Activated CD4-positive, alpha-beta T cell treated with anti-CD3 and anti-CD28 coated beads, Interleukin-2, amount 50 U/mL, for 24 hours (primary cell): ENCODE measurements around the gene RETREG3.
"Not testable (repeated sequence)": the region's sequence is repeated elsewhere in the genome, so short reads cannot be mapped to it uniquely, and the experiment has no call there.

Source experiments
- DNase-seq, 2 donors: peaks; one replicate each; pipeline ENCODE4 v3.0.0-alpha.2; 2020; ENCODE audit warnings: low read depth in 1 of 2, low spot score in 1 of 2

Gene RETREG3

DNA sequence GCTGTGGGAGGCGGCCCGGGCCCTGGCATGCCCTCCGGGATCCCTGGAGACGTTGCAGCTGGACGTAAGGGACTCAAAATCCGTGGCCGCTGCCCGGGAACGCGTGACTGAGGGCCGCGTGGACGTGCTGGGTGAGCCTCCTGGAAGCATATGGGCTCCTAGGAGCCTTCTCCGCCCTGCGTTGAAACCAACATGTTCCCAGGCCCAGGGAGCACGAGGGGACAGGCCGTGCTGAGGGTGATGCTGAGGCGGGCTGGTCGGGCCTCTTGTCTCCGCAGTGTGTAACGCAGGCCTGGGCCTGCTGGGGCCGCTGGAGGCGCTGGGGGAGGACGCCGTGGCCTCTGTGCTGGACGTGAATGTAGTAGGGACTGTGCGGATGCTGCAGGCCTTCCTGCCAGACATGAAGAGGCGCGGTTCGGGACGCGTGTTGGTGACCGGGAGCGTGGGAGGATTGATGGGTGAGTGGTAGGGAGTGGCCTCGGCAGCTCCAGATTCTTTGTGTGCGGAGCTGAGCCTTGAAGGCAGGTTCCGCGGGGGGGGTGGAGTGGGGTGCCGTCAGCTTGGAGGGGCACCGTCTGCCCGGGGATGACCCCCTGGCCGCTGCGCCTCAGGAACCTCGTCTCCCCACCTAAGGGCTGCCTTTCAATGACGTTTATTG, 55.9 kb downstream of the RETREG3 start:
- no peak for DNase-seq

- DNase-seq = not testable (repeated sequence)
Measured at GRCh38 chr17:42552736-42553135, 56.4 kb downstream of the RETREG3 start, which contains the start of gene HSD17B1. Gene HSD17B1, plus strand, starts transcription at chr17:42552923. Its CDS starts 11 bp downstream, at chr17:42552934.

GRCh38 chr17:42548993-42549755, 60.0 kb downstream of the RETREG3 start:
- no peak for DNase-seq

DNA sequence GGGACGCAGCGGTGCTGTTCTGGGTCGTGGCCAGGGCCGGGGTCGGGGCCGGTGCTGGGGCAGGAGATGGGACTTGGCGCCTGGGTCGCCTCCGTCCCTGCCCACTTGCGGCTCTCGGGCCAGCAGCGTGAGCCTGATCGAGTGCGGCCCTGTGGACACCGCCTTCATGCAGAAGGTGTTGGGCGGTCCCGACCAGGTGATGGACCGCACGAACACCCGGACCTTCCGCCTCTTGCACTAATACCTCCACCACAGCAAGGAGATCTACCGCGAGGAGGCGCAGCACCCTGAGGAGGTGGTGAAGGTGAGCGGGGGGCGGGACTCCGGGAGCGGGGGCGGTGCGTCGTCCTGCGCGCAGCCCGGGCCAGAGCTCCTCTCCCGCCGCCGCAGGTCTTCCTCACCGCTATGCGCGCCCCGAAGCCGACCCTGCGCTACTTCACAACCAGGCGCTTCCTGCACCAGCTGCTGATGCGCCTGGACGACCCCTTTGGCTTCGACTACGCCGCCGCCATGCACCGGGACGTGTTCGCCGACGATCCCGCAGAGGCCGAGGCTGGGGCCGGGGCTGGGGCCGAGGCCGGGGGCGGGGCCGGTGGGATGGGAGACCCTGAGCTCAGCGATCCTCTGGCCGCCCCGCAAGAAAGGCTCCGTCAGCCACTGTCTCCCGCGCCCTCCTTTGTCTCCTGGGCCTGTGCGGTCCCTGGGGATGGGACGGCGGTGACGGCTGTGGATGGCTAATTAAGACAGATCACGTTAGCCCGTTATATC, 60.9 kb downstream of the RETREG3 start:
- DNase-seq = peak in 1 of 2 donors; percentile 64

DNA sequence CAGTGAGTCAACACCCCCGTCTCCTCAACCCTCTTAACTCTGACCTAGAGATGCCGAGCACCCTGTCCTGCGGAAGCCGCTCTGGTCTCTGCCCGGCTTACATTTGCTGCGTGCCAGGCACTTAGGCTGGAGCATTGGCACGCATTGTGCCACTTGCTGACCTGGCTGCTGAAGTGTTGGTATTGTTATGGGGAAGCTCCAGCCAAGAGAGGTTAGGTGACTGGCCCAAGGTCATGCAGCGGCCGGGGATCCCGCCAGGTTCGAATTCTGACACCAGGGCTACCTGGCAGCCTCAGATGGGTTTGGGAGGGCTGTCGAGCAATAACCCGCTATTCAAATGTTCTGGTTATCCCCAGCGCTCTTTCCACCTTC, 61.5 kb downstream of the RETREG3 start:
- DNase-seq = no peak

DNA sequence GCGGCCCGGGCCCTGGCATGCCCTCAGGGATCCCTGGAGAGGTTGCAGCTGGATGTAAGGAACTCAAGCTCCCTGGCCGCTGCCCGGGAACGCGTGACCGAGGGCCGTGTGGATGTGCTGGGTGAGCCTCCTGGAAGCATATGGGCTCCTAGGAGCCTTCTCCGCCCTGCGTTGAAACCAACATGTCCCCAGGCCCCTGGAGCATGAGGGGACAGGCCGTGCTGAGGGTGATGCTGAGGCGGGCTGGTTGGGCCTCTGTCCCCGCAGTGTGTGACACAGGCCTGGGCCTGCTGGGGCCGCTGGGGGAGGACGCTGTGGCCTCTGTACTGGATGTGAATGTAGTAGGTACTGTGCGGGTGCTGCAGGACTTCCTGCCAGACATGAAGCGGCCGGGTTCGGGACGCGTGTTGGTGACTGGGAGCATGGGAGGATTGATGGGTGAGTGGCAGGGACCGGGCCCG, 62.1 kb downstream of the RETREG3 start:
- no peak for DNase-seq

- DNase-seq = not testable (repeated sequence)
Measured at GRCh38 chr17:42545755-42546505, 63.2 kb downstream of the RETREG3 start.

DNA sequence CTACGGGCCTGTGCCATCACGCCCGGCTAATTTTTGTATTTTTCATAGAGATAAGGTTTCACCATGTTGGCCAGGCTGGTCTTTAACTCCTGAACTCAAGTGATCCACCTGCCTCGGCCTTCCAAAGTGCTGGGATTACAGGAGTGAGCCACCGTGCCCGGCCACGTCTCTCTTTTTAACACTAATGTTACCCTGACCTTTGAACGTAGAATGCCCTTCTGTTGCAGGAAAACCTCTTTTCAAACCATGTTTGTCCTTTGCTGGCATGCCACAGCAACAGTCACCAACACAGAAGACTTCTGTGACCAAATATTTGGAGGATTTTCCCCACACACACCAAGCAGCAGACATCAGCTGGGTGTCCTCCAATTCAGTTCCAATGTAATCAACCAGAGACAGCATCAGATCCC, 64.3 kb downstream of the RETREG3 start:
- DNase-seq = no peak

- no peak for DNase-seq
Measured at GRCh38 chr17:42543190-42544079, 65.7 kb downstream of the RETREG3 start.

DNA sequence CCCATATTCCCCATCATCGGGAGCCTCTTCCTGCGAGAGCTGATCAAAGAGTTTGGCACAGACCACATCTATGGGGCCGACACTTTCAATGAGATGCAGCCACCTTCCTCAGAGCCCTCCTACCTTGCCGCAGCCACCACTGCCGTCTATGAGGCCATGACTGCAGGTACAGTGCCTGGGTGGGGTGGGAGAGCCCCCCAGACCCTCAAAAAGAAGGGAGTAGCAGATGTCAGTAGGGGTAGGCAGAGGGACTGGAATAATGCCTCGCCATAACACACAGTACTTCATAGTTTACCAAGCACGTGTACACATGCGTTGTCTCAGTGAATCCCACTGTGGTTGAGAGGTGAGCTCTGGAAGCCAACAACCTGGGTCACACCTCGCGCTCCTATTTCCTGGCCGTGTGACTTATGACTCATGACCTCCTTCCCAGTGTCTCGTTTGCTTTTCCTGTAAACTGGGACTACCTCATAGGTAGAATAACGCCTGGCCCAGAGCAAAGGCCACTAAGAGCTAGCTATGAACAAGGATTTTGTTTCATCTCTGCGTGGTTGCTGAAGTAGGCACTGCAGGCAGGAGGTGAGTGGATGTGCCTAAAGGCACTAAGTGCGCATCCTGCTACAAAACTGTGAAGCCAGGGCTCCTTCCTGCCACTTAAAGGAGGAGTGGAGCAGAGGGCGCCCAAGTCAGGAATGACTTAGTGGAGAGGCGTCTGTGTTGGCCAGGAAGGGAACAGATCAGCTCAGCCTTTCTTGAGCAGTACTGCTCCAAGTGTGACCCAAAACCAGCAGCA, 67.9 kb downstream of the RETREG3 start:
- DNase-seq = no peak

DNA sequence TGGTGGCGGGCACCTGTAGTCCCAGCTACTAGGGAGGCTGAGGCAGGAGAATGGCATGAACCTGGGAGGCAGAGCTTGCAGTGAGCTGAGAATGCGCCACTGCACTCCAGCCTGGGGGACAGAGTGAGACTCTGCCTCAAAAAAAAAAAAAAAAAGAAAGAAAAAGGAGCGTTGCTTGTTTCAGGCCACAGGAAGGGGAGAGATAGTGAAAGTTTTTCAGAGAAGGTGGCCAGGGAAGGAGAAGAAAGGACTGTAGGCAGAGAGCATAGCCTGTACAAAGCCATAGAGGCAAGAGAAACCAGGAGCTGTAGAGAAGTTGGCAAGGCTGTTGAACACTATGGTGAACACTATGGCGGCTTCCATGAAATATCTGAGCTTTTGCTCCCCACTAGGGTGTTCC, 68.6 kb downstream of the RETREG3 start:
- DNase-seq = not testable (repeated sequence)

GRCh38 chr17:42538482-42538881, 70.7 kb downstream of the RETREG3 start:
- DNase-seq = no peak

- no peak for DNase-seq
Measured at GRCh38 chr17:42537826-42538451, 71.2 kb downstream of the RETREG3 start.

- DNase-seq = no peak
Measured at GRCh38 chr17:42537156-42537805, 71.9 kb downstream of the RETREG3 start.

DNA sequence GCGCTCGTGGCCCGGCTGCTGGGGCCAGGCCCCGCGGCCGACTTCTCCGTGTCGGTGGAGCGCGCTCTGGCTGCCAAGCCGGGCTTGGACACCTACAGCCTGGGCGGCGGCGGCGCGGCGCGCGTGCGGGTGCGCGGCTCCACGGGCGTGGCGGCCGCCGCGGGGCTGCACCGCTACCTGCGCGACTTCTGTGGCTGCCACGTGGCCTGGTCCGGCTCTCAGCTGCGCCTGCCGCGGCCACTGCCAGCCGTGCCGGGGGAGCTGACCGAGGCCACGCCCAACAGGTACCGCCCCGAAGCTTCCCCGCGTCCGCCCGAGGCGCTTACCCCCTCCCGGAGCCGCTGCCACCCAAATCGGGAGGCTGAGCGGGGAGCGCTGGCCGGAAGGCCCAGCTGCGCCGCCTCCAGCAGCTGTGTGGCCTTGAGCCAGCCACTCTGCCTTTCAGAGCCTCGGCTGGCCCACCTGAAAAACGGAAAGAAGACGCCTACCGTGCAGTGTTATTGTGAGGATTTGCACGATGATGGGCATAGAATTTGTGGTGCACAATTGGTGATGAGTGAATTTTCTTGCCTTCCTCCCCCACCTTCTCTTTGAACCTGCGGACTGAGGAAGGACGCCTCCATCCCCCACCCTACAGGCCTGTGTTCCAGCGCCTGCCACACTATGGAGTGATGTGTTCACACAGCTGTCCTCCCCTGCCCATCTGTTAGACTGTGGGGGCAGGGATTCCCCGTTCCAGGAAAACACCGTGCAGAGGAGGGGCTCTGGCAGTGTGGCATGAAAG, 72.6 kb downstream of the RETREG3 start:
- DNase-seq = peak; percentile 40 to 54

- peak; percentile 69 to 70 for DNase-seq
Measured at GRCh38 chr17:42536048-42536371, 73.2 kb downstream of the RETREG3 start, which contains the start of gene NAGLU. Gene NAGLU, plus strand, starts transcription at chr17:42536241. Its CDS starts 32 bp downstream, at chr17:42536273.
